ENCODE results near the gene PITPNM3. TPM values are rescaled to one million over a fixed set of nuclear protein-coding genes. Genes with fewer than 3 reads are reported as not detected.

PITPNM3 gene
- total and polyA plus RNA-seq, 4 donors, result 2.0 to 12.6 (median 5.4) TPM

DNA sequence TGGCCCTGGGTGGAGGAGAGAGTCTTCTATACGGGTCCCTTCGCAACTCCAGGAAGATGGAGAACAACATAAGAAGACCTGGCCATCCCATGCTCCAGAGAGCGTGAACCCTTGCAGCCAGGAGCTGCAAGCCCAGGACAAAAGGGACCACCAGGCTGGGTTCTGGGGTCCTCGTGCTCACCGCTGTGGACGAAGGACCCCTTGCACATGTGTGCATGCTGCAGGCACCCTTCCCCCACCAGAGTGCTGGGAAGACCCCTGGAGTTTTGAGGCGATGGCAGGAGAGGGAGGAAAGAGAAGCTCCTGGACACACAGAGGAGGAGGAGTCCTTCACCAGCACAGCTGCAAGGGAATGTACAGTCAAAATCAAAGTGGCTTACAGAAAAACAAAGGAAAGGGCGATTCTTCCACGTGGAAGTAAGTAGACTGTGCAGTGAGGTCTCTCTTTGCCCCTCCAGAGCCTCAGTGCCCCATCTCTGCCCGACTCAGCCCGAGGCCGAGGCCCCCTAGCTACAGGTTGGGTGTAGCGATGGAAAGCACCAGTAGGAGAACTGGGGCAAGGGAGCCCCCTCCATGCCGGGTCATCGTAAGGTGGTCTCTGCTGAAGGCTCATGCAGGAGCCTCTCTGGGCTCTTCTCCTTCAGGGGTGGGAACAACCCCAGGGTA is 60.8 kb downstream of the PITPNM3 start:
- Histone ChIP-seq H3K4me1 (ENCODE audit: control insufficient read depth in 5 of 5, insufficient read depth in 5 of 5, low read length in 5 of 5) (peaks cover 0 to 19% (median 6%) of the 10 kb centered on the region in 5 donors), H3K9ac (ENCODE audit: insufficient read depth in 1 of 2, low read length in 2 of 2) (no peak overlapping the region), H3K9me3 (ENCODE audit: control insufficient read depth in 4 of 4, insufficient read depth in 3 of 4, low read length in 3 of 4) (peaks cover 0 to 2% (median 0%) of the 10 kb centered on the region in 4 donors), H3K36me3 (ENCODE audit: control insufficient read depth in 4 of 4, insufficient read depth in 4 of 4, low read length in 4 of 4) (no peaks in the 10 kb centered on the region), H3K27ac (ENCODE audit: low read depth in 1 of 2, low read length in 1 of 2) (no peak overlapping the region), H3K4me3 (no peak overlapping the region), H3K27me3 (ENCODE audit: control insufficient read depth in 3 of 3, insufficient read depth in 3 of 3, low read length in 2 of 3) (no peaks in the 10 kb centered on the region)
- DNase-seq (peak in 1 of 3 donors; percentile 10), ATAC-seq (ENCODE audit: insufficient read depth, low FRiP score) (no peak)
- 59 to 64% methylated on average over 15 of the region's 15 CpGs for WGBS, 2 donors
- TF ChIP-seq, protein P1, sequence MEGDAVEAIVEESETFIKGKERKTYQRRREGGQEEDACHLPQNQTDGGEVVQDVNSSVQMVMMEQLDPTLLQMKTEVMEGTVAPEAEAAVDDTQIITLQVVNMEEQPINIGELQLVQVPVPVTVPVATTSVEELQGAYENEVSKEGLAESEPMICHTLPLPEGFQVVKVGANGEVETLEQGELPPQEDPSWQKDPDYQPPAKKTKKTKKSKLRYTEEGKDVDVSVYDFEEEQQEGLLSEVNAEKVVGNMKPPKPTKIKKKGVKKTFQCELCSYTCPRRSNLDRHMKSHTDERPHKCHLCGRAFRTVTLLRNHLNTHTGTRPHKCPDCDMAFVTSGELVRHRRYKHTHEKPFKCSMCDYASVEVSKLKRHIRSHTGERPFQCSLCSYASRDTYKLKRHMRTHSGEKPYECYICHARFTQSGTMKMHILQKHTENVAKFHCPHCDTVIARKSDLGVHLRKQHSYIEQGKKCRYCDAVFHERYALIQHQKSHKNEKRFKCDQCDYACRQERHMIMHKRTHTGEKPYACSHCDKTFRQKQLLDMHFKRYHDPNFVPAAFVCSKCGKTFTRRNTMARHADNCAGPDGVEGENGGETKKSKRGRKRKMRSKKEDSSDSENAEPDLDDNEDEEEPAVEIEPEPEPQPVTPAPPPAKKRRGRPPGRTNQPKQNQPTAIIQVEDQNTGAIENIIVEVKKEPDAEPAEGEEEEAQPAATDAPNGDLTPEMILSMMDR (IDR thresholded peaks at IDR 0.05; ENCODE audit: control extremely low read depth, extremely low read depth), result no peak

DNA sequence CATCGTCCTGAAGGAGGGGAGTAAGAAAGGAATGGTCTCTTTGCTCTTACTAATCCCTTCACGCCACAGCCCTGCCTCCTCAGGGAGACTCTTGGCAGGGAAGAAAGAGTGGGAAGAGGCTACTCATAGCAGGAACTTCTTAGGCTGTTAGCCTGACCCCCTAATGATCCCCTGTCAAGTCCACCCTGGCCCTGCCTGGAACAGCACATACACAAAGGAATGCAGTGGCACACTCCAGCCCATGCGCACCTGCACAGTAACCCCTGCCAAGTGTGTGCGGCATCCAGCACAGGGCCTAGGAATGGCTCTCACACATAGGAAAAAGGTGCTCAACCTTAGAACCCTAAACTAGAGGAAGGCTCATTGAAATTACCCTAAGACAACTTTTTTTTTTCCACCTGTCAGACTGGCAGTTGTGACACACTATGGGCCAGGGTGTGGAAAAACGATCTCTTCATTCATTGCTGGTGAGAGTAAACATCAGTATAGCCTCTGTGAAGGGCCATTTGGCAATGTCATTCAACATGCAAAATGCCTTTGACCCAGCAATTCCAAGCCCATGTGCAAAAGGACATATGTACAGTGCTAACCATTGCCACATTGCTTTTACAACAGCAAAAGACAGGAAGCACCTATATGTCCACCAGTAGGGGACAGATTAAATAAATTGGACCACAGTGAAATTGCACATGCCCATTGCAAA is 62.0 kb downstream of the PITPNM3 start:
- peak in 1 of 3 donors; percentile 13 for DNase-seq
- WGBS, 2 donors, result 70 to 77% methylated on average over 5 of the region's 5 CpGs
- Histone ChIP-seq H3K9me3 (ENCODE audit: control insufficient read depth in 4 of 4, insufficient read depth in 3 of 4, low read length in 3 of 4) (peaks cover 0 to 2% (median 0%) of the 10 kb centered on the region in 4 donors), H3K36me3 (ENCODE audit: control insufficient read depth in 4 of 4, insufficient read depth in 4 of 4, low read length in 4 of 4) (no peaks in the 10 kb centered on the region), H3K4me3 (no peak overlapping the region), H3K27me3 (ENCODE audit: control insufficient read depth in 3 of 3, insufficient read depth in 3 of 3, low read length in 2 of 3) (no peaks in the 10 kb centered on the region), H3K9ac (ENCODE audit: insufficient read depth in 1 of 2, low read length in 2 of 2) (no peak overlapping the region), H3K27ac (ENCODE audit: low read depth in 1 of 2, low read length in 1 of 2) (no peak overlapping the region), H3K4me1 (ENCODE audit: control insufficient read depth in 5 of 5, insufficient read depth in 5 of 5, low read length in 5 of 5) (peaks cover 0 to 19% (median 6%) of the 10 kb centered on the region in 5 donors)
- TF ChIP-seq, protein P1 (IDR thresholded peaks at IDR 0.05; ENCODE audit: control extremely low read depth, extremely low read depth), result no peak
- ATAC-seq (ENCODE audit: insufficient read depth, low FRiP score), result no peak

DNA sequence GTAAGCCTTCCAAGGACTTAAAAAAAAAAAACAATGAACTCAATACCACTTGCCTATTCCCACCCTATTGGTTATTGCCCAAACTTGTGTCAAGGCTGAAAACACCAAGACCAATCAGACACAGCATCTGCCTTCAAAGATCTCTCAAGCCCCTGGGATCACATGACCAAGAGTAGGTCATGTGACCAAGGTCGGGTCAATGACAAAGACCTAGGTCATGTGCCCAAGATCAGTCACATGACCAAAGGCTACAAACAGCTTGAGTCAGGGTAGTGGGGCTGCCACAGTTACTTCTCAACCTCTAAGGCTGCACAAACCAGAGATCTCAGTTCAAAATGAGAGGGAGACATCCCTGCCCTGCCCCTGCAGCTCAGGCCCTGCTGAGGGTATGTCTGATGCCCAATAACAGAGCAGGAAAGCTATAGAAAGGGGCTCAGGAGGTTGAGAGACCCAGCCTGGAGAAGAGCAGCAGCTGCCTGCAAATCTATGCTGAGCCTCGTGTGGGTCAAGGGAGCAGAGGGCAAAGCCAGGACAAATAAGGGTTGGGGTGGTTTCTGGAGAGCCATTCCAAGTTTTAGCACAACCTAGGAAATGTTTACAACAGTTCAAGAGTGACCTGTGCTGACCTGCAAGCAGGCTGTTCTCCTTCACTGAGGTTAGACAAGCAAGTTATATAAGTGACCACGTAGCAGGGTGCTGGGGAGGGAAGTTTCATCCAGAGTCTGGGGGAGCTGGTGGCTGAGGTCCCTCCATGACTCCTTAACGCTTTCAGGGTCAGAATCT is 63.3 kb downstream of the PITPNM3 start:
- TF ChIP-seq, protein P1 (IDR thresholded peaks at IDR 0.05; ENCODE audit: control extremely low read depth, extremely low read depth), result no peak
- no peaks in the 10 kb centered on the region for H3K27me3 ChIP-seq (ENCODE audit: control insufficient read depth in 3 of 3, insufficient read depth in 3 of 3, low read length in 2 of 3)
- H3K27ac ChIP-seq (ENCODE audit: low read depth in 1 of 2, low read length in 1 of 2), result peak overlapping the region in 1 of 2 donors; percentile 6
- no peaks in the 10 kb centered on the region for H3K36me3 ChIP-seq (ENCODE audit: control insufficient read depth in 4 of 4, insufficient read depth in 4 of 4, low read length in 4 of 4)
- ATAC-seq (ENCODE audit: insufficient read depth, low FRiP score) (no peak), DNase-seq (peak in 1 of 3 donors; percentile 10)
- no peak overlapping the region for H3K9ac ChIP-seq (ENCODE audit: insufficient read depth in 1 of 2, low read length in 2 of 2)
- 71 to 83% methylated on average over 4 of the region's 4 CpGs for WGBS, 2 donors
- no peaks in the 10 kb centered on the region for H3K9me3 ChIP-seq (ENCODE audit: control insufficient read depth in 4 of 4, insufficient read depth in 3 of 4, low read length in 3 of 4)
- H3K4me3 ChIP-seq, result no peak overlapping the region
- H3K4me1 ChIP-seq (ENCODE audit: control insufficient read depth in 5 of 5, insufficient read depth in 5 of 5, low read length in 5 of 5), result peaks cover 0 to 19% (median 6%) of the 10 kb centered on the region in 5 donors
